Activated gamma-delta T cell (primary cell): ENCODE measurements around the gene SYNE2.

Experiments used
- DNase-seq: peaks from one replicate; lab custom pipeline; 2025; lab: John Stamatoyannopoulos, UW

SYNE2 gene

DNA sequence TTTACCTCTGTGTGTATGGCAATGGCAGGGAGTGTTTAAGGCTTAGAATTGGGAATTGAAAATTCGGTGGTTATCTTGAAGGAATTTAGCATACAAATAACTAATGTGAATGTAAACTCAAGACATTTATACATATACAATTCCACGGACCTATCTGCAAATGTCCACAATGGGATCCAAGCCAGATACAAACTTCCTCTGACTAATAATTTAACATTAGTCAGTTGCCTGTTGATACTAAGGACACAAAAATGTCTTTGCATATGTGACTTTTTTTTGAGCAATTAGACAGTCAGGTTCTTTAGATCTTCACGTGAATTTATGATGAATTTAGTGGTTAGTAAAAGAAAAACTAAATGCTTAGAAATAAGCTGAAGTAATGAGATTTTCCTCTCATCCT lies 400.9 kb downstream of the SYNE2 start:
- no peak for DNase-seq

DNA sequence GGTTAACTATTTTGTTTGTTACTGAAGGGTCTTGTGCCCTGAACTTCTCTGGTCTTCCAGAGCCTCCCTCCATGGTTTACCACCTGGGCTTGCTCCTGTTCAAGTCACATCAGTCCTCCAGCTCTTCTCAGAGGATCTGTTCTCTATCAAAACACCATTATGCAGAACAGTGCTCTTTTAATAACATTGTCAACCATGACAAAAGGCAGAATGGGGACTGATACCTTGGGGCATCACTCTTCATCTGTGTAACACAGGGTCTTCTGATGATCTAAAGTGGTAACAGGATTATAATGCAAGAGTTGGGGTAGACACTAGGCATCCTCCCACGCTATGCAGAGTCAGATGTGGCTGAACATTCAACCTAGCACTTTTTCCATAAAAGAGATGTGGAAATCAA lies 403.0 kb downstream of the SYNE2 start:
- DNase-seq = no peak

DNA sequence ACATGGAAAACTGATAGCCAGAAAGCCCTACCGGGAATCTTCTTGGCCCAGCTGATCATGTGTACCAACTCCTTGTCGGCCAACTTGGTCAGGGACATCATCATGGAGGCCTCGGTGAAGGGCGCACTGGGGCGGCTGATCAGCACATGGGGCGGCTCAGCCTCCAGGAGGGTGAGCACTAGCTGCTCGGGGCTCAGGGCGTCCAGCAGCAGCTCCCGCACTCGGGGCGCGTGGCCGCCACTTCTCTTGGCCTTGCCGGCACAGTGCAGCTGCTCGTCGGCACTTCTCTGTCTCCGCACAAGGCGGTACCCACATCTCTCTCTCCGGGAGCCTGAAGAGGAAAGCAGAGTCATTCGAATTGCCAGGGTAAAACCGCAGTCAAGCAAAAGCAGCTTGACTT lies 407.6 kb downstream of the SYNE2 start:
- DNase-seq = no peak

DNA sequence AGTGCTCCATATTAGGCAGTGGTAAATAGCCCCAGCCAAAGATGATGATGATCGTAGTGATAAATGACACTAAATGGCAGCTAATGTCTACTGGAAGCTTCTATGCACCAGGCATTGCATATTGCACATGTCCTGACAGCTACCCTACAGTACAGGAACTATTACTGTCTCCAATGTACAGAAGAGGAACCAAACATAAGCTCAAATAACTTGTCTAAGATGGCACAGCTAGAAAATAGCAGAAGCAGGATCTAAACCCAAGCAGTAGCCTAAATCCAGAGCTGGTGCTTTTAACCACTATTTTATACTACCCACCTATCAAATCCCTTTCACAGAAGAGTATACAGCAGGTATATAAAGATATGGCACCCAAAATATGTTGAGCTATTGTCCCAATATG lies 412.4 kb downstream of the SYNE2 start:
- no peak for DNase-seq

DNA sequence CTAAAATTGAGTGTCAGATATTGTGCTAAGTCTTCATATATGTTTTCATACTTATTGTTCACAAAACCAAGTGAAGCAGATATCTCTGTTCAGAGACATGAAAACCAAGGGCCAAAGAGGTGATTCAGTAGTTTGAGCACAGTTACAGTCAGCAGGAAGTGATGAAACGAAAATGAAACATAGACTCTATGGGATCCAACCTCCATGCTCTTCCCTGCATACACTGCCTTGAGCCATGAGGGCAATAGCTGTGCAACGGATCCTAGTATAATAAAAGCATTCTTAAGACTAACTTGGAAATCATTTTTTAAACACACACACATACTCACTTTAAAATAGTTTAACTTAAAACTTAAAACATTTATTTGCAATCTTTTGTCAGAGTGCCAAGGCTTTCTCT lies 413.4 kb downstream of the SYNE2 start:
- no peak for DNase-seq

DNA sequence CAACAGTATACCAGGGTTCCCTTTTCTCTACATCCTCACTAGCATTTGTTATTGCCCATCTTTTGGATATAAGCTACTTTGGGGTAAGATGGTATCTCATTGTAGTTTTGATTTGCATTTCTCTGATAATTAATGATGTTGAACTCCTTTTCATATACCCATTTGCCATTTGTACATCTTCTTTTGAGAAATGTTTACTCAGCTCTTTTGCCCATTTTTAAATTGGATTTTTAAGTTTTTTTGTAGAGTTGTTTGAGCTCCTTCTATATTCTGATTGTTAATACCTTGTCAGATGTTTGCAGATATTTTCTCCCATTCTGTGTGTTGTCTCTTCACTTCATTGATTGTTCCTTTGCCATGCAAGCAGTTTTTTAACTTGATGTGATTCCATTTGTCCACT lies 419.2 kb downstream of the SYNE2 start:
- no peak for DNase-seq
